Tibial artery (tissue), 4 donors: ENCODE results near the gene CCDC172.

Source experiments
- DNase-seq, 2 donors: peaks; one replicate each; pipeline ENCODE4 v3.0.0-alpha.2; 2019
- H3K27ac ChIP-seq, 2 donors: fragments of 200-600 bp; sonication (generic) in 1 of 2; 1 replicate in 1 of 2; 2 replicates in 1 of 2; pipeline ENCODE4 v1.5.1; 2018 to 2019; ENCODE audit warnings: mild to moderate bottlenecking in 1 of 2
- H3K27me3 ChIP-seq, 2 donors: fragments of 200-600 bp; sonication (generic) in 1 of 2; one replicate each; pipeline versions ENCODE4 v1.5.1 to v1.6.0; 2016 to 2019
- H3K36me3 ChIP-seq, 3 donors: fragments of 200-600 bp; sonication (generic) in 2 of 3; one replicate each; pipeline ENCODE4 v1.5.1; 2016 to 2019; ENCODE audit warnings: mild to moderate bottlenecking in 2 of 3
- H3K4me1 ChIP-seq, 4 donors: fragments of 200-600 bp; sonication (generic) in 2 of 4; 1 replicate in 3 of 4; 2 replicates in 1 of 4; pipeline ENCODE4 v1.5.1; 2016 to 2019
- H3K4me3 ChIP-seq, 2 donors: fragments of 200-600 bp; sonication (generic) in 1 of 2; 1 replicate in 1 of 2; 2 replicates in 1 of 2; pipeline ENCODE4 v1.5.1; 2018 to 2019; ENCODE audit warnings: mild to moderate bottlenecking in 2 of 2
- H3K9me3 ChIP-seq, 3 donors: fragments of 200-600 bp; sonication (generic) in 1 of 3; one replicate each; pipeline ENCODE4 v1.5.1; 2016 to 2019
- intact Hi-C: fragments of 100-400 bp; cut with DNase I; formaldehyde crosslinking; loops from one replicate; pipeline ENCODE4 v1.15.0; 2023; ENCODE audit warnings: low total_unique reads
- TF ChIP-seq, protein P1 (sequence below), 2 experiments: fragments of 200-600 bp in 1 of 2; fragments of 450-650 bp in 1 of 2; IDR thresholded peaks; one replicate each; pipeline ENCODE4 v1.5.1; 2017 to 2019; ENCODE audit warnings: antibody characterized with exemption in 2 of 2, mild to moderate bottlenecking in 1 of 2, moderate library complexity in 1 of 2

Gene CCDC172

DNA sequence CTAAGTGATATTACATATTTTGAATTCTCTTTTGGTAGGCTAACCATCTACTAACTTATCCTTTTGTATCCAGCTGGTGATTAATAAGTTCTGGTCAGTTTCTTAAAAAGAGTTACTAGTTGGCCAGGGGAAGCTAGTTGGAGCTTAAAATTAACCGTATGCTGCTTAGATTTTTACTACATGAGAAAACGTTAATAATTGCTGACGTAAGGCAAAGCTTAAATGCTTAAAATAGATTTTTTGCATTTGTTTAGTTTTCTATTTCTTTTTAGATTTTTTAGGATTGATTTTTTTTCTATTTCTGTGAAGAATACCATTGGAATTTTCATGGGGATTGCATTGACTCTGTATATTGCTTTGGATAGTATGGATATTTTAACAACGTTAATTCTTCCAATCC lies 32.6 kb downstream of the CCDC172 start:
- no peaks in the 10 kb centered on the region for H3K27me3 ChIP-seq
- H3K4me1 ChIP-seq: no peaks in the 10 kb centered on the region
- no peaks in the 10 kb centered on the region for H3K9me3 ChIP-seq
- H3K27ac ChIP-seq: no peak overlapping the region
- TF ChIP-seq, protein P1, sequence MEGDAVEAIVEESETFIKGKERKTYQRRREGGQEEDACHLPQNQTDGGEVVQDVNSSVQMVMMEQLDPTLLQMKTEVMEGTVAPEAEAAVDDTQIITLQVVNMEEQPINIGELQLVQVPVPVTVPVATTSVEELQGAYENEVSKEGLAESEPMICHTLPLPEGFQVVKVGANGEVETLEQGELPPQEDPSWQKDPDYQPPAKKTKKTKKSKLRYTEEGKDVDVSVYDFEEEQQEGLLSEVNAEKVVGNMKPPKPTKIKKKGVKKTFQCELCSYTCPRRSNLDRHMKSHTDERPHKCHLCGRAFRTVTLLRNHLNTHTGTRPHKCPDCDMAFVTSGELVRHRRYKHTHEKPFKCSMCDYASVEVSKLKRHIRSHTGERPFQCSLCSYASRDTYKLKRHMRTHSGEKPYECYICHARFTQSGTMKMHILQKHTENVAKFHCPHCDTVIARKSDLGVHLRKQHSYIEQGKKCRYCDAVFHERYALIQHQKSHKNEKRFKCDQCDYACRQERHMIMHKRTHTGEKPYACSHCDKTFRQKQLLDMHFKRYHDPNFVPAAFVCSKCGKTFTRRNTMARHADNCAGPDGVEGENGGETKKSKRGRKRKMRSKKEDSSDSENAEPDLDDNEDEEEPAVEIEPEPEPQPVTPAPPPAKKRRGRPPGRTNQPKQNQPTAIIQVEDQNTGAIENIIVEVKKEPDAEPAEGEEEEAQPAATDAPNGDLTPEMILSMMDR (IDR thresholded peaks at IDR 0.05): no peak
- H3K4me3 ChIP-seq: no peak overlapping the region
- no peak for DNase-seq
- H3K36me3 ChIP-seq: no peaks in the 10 kb centered on the region
- intact Hi-C loops: no loop called here

DNA sequence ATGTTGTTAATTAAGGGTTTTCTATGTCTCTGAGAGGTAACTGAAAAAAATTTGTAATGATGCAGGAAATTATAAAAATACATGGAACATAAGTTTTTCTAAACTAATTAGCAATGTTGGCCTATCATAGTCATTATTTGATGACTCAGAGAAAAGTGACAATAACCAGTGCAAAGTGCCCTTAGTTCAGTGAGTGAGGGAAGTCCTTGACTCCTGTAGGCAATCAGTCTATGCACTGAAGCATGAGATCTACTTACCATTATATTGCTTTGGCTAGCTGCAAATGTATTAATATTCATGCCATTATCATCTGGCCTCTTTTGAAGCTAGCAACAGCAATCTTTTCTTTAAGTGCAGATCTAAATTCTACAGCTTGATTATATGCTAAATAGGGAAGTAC lies 40.6 kb downstream of the CCDC172 start:
- intact Hi-C loops: no loop called here
- TF ChIP-seq, protein P1 (IDR thresholded peaks at IDR 0.05): no peak
- no peaks in the 10 kb centered on the region for H3K36me3 ChIP-seq

DNA sequence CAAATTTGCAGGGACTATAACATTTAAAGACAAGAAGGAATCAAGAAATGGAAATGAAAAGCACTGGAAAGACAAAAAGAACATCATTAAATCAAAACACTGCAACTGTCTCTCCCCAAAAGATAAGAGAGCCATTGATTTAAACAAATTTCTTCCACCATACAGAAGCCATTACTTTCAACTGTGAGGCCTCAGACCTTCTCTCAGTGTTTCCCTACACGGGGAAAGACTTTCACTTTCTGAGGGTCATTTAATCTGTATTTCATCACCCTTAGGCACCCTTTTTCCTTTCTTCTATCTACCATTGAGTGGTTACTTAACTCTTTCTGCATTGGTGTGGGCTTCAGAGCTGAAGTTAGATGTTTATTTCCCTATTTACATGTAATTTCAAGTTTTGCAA lies 47.5 kb downstream of the CCDC172 start:
- Histone ChIP-seq H3K4me3 (no peak overlapping the region), H3K4me1 (no peaks in the 10 kb centered on the region), H3K27ac (no peak overlapping the region), H3K27me3 (peaks cover 0 to 4% of the 10 kb centered on the region in 2 donors), H3K36me3 (no peaks in the 10 kb centered on the region), H3K9me3 (no peaks in the 10 kb centered on the region)
- intact Hi-C loops: no loop called here
- TF ChIP-seq, protein P1 (IDR thresholded peaks at IDR 0.05): no peak
- DNase-seq: no peak

More for the DNA sequence above, 40.6 kb downstream of the CCDC172 start:
- H3K4me3 ChIP-seq: no peak overlapping the region
- no peak for DNase-seq
- no peaks in the 10 kb centered on the region for H3K27me3 ChIP-seq
- H3K4me1 ChIP-seq: no peaks in the 10 kb centered on the region
- no peak overlapping the region for H3K27ac ChIP-seq
- no peaks in the 10 kb centered on the region for H3K9me3 ChIP-seq

DNA sequence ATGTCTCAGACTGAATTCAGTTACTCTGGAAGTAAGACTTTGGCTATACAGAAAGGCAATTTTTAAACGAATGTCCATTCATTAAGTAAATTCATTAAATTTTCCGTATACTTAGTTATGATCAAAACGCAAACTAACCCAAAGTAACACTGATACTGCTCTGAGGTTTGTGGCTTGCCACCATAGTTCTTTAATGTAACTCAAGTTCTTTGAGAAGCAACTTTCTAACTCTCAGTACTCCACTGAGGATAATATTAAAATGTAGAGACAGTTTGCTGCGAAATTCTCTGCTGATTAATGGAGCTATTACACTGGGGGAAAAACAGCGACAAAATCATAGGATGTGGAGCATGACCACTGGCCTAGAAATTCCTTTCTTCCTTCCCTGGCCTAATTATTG lies 58.0 kb downstream of the CCDC172 start:
- Histone ChIP-seq H3K4me3 (no peak overlapping the region), H3K9me3 (no peaks in the 10 kb centered on the region), H3K27me3 (no peaks in the 10 kb centered on the region), H3K36me3 (no peaks in the 10 kb centered on the region), H3K4me1 (no peaks in the 10 kb centered on the region), H3K27ac (no peak overlapping the region)
- intact Hi-C loops: no loop called here
- no peak for DNase-seq
- TF ChIP-seq, protein P1 (IDR thresholded peaks at IDR 0.05): no peak

DNA sequence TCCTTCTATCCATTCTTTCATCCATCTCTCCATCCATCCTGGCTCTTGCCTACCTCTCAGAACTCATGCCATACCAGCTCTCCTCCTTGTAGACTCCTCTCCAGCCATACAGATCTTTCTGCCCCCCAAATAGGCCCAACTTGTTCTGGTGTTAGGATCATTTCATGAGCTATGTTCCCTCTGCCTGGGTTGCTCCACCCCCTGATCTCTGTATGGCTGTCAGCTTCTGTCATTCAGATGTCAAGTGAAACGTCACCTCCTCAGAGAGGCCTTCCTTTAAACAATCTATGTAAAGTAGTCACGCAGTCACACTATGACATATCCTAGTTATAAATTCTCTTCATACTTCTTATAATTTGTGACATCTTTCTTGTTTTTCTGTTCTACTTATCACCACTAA lies 61.1 kb downstream of the CCDC172 start:
- DNase-seq: no peak
- intact Hi-C loops: no loop called here
- H3K4me1 ChIP-seq: no peaks in the 10 kb centered on the region
- H3K27me3 ChIP-seq: no peaks in the 10 kb centered on the region
- TF ChIP-seq, protein P1 (IDR thresholded peaks at IDR 0.05): no peak
- H3K27ac ChIP-seq: no peak overlapping the region
- no peaks in the 10 kb centered on the region for H3K9me3 ChIP-seq
- H3K36me3 ChIP-seq: no peaks in the 10 kb centered on the region
- no peak overlapping the region for H3K4me3 ChIP-seq
